ENCODE measurements around the gene ISG15.
"Not testable (repeated sequence)": the region's sequence is repeated elsewhere in the genome, so short reads cannot be mapped to it uniquely, and the experiment has no call there.

ISG15 gene

DNA sequence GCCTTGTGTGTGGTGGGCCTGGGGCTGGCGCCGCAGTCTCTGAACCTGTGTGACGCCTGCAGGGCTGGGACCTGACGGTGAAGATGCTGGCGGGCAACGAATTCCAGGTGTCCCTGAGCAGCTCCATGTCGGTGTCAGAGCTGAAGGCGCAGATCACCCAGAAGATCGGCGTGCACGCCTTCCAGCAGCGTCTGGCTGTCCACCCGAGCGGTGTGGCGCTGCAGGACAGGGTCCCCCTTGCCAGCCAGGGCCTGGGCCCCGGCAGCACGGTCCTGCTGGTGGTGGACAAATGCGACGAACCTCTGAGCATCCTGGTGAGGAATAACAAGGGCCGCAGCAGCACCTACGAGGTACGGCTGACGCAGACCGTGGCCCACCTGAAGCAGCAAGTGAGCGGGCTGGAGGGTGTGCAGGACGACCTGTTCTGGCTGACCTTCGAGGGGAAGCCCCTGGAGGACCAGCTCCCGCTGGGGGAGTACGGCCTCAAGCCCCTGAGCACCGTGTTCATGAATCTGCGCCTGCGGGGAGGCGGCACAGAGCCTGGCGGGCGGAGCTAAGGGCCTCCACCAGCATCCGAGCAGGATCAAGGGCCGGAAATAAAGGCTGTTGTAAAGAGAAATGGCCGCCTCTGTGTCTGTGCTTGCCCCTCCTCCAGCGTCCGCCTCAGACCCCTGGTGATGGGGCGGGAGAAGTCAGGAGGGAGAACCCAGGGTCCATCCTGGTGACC, 788 bp downstream of the ISG15 start:
- TF ChIP-seq, protein P1, sequence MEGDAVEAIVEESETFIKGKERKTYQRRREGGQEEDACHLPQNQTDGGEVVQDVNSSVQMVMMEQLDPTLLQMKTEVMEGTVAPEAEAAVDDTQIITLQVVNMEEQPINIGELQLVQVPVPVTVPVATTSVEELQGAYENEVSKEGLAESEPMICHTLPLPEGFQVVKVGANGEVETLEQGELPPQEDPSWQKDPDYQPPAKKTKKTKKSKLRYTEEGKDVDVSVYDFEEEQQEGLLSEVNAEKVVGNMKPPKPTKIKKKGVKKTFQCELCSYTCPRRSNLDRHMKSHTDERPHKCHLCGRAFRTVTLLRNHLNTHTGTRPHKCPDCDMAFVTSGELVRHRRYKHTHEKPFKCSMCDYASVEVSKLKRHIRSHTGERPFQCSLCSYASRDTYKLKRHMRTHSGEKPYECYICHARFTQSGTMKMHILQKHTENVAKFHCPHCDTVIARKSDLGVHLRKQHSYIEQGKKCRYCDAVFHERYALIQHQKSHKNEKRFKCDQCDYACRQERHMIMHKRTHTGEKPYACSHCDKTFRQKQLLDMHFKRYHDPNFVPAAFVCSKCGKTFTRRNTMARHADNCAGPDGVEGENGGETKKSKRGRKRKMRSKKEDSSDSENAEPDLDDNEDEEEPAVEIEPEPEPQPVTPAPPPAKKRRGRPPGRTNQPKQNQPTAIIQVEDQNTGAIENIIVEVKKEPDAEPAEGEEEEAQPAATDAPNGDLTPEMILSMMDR (IDR thresholded peaks at IDR 0.05; ENCODE audit: borderline replicate concordance, insufficient read depth, low read depth, low read length) = no peak
- peak overlapping the region; percentile 78 for H3K4me3 ChIP-seq (ENCODE audit: low read depth, low read length)

DNA sequence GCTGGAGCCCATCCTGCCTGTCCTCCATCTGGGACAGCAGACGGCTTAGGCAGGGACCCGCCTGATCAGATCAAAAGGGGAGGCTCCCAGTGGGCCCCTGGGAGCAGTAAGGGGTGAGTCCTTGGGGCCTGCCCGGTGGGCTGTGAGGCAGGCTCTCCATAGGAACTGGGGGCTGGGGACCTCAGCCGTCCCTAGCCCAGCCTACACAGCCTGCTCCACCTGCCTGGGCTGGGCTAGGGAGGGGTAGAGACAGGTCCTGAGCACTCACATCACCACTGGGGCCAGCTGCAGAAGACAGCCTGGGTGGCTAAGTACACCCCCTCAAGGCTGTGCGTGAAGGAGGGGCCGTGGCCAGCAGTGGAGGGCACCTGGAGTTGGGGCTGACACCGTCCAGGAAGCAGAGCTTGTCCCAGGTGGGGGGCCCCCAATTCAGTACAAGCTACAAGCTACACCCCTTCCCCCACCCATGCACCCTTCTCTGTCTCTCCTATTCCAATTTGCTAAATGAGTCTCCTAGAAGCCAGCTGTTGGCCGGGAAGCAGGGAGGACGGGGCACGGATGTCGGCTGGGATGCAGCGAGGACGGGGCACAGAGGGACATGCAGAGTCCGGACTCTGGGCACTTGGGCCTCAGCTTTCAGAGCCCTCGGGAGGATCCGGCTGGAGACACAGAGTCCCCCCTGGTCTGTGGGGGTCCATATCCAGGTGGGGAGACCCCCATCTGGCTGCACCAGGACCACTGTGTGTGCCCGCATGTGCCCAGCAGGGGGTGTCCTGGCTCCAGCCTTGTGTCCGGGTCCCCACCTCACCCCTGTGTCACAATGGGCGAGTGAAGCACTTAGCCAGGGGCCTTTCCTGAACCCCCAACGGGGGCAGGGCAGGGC, 1.7 kb downstream of the ISG15 start:
- H3K4me3 ChIP-seq (ENCODE audit: low read depth, low read length) = no peak overlapping the region
- TF ChIP-seq, protein P1 (IDR thresholded peaks at IDR 0.05; ENCODE audit: borderline replicate concordance, insufficient read depth, low read depth, low read length) = peak; percentile 50; the same call in 1 of the 2 replicates

DNA sequence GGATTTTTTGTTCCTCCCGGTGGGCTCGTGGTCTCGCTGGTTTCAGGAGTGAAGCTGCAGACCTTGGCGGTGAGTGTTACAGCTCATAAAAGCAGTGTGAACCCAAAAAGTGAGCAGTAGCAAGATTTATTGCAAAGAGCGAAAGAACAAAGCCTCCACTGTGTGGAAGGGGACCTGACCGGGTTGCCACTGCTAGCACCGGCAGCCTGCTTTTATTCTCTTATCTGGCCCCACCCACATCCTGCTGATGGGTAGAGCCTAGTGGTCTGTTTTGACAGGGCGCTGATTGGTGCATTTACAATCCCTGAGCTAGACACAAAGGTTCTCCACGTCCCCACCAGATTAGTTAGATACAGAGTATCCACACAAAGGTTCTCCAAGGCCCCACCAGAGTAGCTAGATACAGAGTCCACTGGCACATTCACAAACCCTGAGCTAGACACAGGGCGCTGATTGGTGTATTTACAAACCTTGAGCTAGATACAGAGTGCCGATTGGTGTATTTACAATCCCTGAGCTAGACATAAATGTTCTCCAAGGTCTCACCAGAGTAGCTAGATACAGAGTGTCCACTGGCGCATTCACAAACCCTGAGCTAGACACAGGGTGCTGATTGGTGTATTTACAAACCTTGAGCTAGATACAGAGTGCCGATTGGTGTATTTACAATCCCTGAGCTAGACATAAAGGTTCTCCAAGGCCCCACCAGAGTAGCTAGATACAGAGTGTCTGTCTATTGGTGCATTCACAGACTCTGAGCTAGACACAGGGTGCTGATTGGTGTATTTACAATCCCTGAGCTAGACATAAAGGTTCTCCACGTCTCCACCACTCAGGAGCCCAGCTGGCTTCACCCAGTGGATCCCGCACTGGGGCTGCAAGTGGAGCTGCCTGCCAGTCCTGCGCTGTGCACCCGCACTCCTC, 4.4 kb downstream of the ISG15 start:
- H3K4me3 ChIP-seq (ENCODE audit: low read depth, low read length) = not testable (repeated sequence)

DNA sequence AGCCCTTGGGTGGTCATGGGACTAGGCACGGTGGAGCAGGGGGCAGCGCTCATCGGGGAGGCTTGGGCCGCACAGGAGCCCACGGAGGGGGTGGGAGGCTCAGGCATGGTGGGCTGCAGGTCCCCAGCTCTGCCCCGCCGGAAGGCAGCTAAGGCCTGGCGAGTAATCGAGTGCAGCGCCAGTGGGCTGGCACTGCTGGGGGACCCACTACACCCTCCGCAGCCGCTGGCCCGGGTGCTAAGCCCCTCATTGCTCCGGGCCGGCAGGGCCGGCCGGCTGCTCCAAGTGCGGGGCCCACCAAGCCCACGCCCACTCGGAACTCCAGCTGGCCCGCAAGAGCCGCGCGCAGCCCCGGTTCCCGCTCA, 5.0 kb downstream of the ISG15 start:
- not testable (repeated sequence) for H3K4me3 ChIP-seq (ENCODE audit: low read depth, low read length)

DNA sequence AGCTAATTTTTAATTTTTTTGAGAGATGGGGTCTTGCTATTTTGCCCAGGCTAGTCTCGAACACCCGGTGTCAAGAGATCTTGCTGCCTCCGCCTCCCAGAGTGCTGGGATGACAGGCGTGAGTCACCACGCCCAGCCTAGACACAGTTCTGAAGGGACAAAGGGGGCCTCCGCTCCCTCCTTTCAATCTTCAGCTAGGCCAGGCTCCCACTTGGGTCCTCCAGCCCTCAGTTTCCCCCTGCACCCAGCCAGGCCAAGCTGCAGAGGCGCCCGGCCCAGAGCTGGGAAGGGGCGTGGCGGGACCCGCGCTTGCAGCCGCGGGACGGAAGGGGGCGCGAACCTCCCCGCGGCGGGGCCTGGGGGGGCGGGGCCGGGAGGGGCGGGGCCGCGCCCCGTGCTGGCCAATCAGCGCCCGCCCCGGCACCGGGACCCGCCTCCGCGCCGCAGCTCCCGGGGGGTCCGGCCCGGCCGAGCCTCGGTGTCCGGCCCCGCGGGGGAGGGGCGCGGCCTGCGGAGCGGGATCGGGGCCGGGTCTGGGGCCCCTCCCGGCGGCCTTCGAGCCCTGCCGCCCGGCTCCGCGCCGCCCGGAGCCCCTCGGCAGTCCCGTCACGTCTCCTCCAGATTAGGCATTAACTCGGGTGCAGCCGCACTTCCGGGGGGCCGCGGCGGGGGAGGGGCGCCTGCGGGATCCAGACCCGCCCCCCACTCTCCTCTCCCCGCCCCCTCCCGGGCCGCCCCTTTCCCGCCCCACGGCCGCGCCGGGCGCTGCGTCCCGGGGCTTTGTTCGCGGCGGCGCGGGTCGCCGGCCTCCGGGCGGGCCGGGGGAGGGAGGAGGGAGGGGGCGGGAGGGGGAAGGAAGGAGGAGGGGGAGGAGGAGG, 6.1 kb downstream of the ISG15 start:
- TF ChIP-seq, protein P1 (IDR thresholded peaks at IDR 0.05; ENCODE audit: borderline replicate concordance, insufficient read depth, low read depth, low read length) = peak; percentile 66
- H3K4me3 ChIP-seq (ENCODE audit: low read depth, low read length) = peak overlapping the region; percentile 54

DNA sequence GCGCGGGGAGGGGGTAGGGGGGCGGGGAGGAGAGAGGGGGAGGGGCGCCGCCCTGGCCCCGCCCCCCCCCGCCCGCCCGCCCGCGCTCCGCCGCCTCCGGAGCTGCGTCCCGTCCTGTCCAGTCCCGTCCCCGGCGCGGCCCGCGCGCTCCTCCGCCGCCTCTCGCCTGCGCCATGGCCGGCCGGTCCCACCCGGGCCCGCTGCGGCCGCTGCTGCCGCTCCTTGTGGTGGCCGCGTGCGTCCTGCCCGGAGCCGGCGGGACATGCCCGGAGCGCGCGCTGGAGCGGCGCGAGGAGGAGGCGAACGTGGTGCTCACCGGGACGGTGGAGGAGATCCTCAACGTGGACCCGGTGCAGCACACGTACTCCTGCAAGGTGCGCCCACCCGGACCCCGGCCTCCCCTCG, 6.7 kb downstream of the ISG15 start, which contains the start of gene AGRN:
Gene AGRN (plus strand): TSS at position 121 of the 405 bp plus-strand sequence. CDS start 53 bp downstream, at position 174.
- TF ChIP-seq, protein P1 (IDR thresholded peaks at IDR 0.05; ENCODE audit: borderline replicate concordance, insufficient read depth, low read depth, low read length) = no peak
- peak within 1 kb of the TSS; percentile 57 for H3K4me3 ChIP-seq (ENCODE audit: low read depth, low read length)

DNA sequence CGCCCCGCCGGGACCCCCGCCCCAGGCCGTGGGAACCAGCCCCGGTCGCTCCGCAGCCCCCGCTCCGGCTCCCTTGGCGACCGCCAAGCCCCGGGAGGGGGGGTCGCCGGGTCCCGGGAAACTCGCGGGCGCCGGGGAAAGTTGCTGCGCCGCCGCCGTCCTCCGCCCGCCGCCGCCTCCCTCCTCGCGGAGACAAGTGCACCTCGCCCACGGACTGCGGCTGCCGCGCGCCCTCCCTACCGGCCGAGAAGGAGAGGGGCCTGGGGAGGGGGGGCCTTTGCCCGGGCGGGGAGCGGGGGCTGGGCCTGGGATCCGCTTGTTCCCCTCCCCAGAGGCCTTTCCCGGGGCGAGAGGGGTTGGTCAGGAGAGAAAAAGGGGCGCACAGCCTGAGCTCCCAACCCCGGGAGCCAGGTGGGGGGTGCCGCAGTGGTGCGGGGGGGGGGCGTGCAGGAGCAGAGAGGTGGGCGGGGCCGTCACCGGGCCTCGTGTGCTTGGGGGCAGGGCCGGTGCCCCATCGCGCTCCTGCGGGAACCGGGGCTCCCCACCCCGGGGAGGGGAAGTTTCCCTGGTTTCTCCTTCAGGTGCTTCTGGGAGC, 7.2 kb downstream of the ISG15 start:
- peak overlapping the region; percentile 57 for H3K4me3 ChIP-seq (ENCODE audit: low read depth, low read length)
- TF ChIP-seq, protein P1 (IDR thresholded peaks at IDR 0.05; ENCODE audit: borderline replicate concordance, insufficient read depth, low read depth, low read length) = no peak

Measured in GM12875 (cell line).